Skeletal muscle satellite cell (primary cell): ENCODE measurements around the gene YAP1.

Experiments used
- H3K27me3 ChIP-seq: 2 replicates; pipeline ENCODE4 v1.7.0; 2013; ENCODE audit warnings: low read length; ENCODE audit not compliant: control insufficient read depth, insufficient read depth
- H3K36me3 ChIP-seq: 2 replicates; pipeline ENCODE4 v1.7.0; 2013; ENCODE audit warnings: mild to moderate bottlenecking, control low read depth, low read length; ENCODE audit not compliant: insufficient read depth
- H3K4me1 ChIP-seq: 2 replicates; pipeline ENCODE4 v1.7.0; 2013; ENCODE audit warnings: low read length; ENCODE audit not compliant: control insufficient read depth, insufficient read depth
- H3K4me2 ChIP-seq: 2 replicates; pipeline ENCODE4 v1.7.0; 2013; ENCODE audit warnings: mild to moderate bottlenecking, low read length
- H3K4me3 ChIP-seq: 2 replicates; pipeline ENCODE4 v1.7.0; 2013; ENCODE audit warnings: low read length
- H3K9ac ChIP-seq: 2 replicates; pipeline ENCODE4 v1.7.0; 2013; ENCODE audit warnings: mild to moderate bottlenecking, low read depth, low read length, moderate library complexity
- H3K9me3 ChIP-seq: replicated peaks from 2 replicates; pipeline ENCODE4 v1.7.0; 2013; ENCODE audit warnings: mild to moderate bottlenecking, control low read depth, low read length

The YAP1 gene

GRCh38 chr11:102272047-102272824, 162.0 kb downstream of the YAP1 start:
- H3K4me2 ChIP-seq = no peak overlapping the region
- no peaks in the 10 kb centered on the region for H3K9me3 ChIP-seq
- no peak overlapping the region for H3K4me3 ChIP-seq
- H3K9ac ChIP-seq = no peak overlapping the region
- H3K4me1 ChIP-seq = peaks cover 45% of the 10 kb centered on the region
- no peaks in the 10 kb centered on the region for H3K27me3 ChIP-seq
- H3K36me3 ChIP-seq = no peaks in the 10 kb centered on the region

GRCh38 chr11:102274628-102275027, 164.4 kb downstream of the YAP1 start:
- Histone ChIP-seq H3K9ac (no peak overlapping the region), H3K4me1 (peaks cover 25% of the 10 kb centered on the region), H3K9me3 (no peaks in the 10 kb centered on the region), H3K4me2 (no peak overlapping the region), H3K4me3 (no peak overlapping the region), H3K27me3 (no peaks in the 10 kb centered on the region), H3K36me3 (no peaks in the 10 kb centered on the region)

- H3K4me1 ChIP-seq = peaks cover 17% of the 10 kb centered on the region
- H3K9me3 ChIP-seq = no peaks in the 10 kb centered on the region
- no peak overlapping the region for H3K4me3 ChIP-seq
- no peaks in the 10 kb centered on the region for H3K27me3 ChIP-seq
- no peaks in the 10 kb centered on the region for H3K36me3 ChIP-seq
- H3K9ac ChIP-seq = no peak overlapping the region
- no peak overlapping the region for H3K4me2 ChIP-seq
Observed at GRCh38 chr11:102276362-102276761, 166.1 kb downstream of the YAP1 start.

GRCh38 chr11:102276783-102277182, 166.5 kb downstream of the YAP1 start:
- Histone ChIP-seq H3K36me3 (no peaks in the 10 kb centered on the region), H3K4me1 (peaks cover 17% of the 10 kb centered on the region), H3K27me3 (no peaks in the 10 kb centered on the region), H3K9ac (no peak overlapping the region), H3K9me3 (no peaks in the 10 kb centered on the region), H3K4me2 (no peak overlapping the region), H3K4me3 (no peak overlapping the region)

- no peaks in the 10 kb centered on the region for H3K27me3 ChIP-seq
- H3K9ac ChIP-seq = no peak overlapping the region
- peak overlapping the region; percentile 60 for H3K4me2 ChIP-seq
- peaks cover 26% of the 10 kb centered on the region for H3K4me1 ChIP-seq
- peak overlapping the region; percentile 13 for H3K4me3 ChIP-seq
- H3K9me3 ChIP-seq = no peaks in the 10 kb centered on the region
- H3K36me3 ChIP-seq = no peaks in the 10 kb centered on the region
Observed at GRCh38 chr11:102279641-102280170, 169.5 kb downstream of the YAP1 start.

- no peaks in the 10 kb centered on the region for H3K9me3 ChIP-seq
- H3K4me2 ChIP-seq = peak overlapping the region; percentile 60
- no peak overlapping the region for H3K9ac ChIP-seq
- no peak overlapping the region for H3K4me3 ChIP-seq
- peaks cover 26% of the 10 kb centered on the region for H3K4me1 ChIP-seq
- H3K36me3 ChIP-seq = no peaks in the 10 kb centered on the region
- no peaks in the 10 kb centered on the region for H3K27me3 ChIP-seq
Observed at GRCh38 chr11:102280245-102280833, 170.1 kb downstream of the YAP1 start.
